NCI-H2029 (cell line): Measurements from ENCODE around the gene OBI1.

ENCODE experiments used
- DNase-seq: peaks from one replicate; lab custom pipeline; 2025; lab: John Stamatoyannopoulos, UW

The OBI1 gene

GRCh38 chr13:78658630-78659449 lies at the start of gene OBI1:
Gene OBI1, minus strand, starts transcription at chr13:78659155. Its CDS starts 35 bp downstream, at chr13:78659120.
- peak; percentile 74 for DNase-seq

- no peak for DNase-seq
Observed at GRCh38 chr13:78701383-78701782, 42.4 kb upstream of the OBI1 start.

GRCh38 chr13:78700121-78700910 lies 41.4 kb upstream of the OBI1 start:
- no peak for DNase-seq

GRCh38 chr13:78689011-78689410 lies 30.1 kb upstream of the OBI1 start:
- DNase-seq, result no peak

- DNase-seq, result no peak
Observed at GRCh38 chr13:78686461-78686860, 27.5 kb upstream of the OBI1 start.

GRCh38 chr13:78680576-78681350 lies 21.8 kb upstream of the OBI1 start:
- no peak for DNase-seq

GRCh38 chr13:78680115-78680561 lies 21.2 kb upstream of the OBI1 start:
- DNase-seq, result no peak

GRCh38 chr13:78679329-78679728 lies 20.4 kb upstream of the OBI1 start:
- no peak for DNase-seq

- no peak for DNase-seq
Observed at GRCh38 chr13:78675112-78675511, 16.2 kb upstream of the OBI1 start.

- no peak for DNase-seq
Observed at GRCh38 chr13:78674638-78675037, 15.7 kb upstream of the OBI1 start.

- DNase-seq, result no peak
Observed at GRCh38 chr13:78662467-78662866, 3.5 kb upstream of the OBI1 start.

GRCh38 chr13:78660495-78660857 lies 1.5 kb upstream of the OBI1 start:
- DNase-seq, result no peak

GRCh38 chr13:78659732-78660494 lies 958 bp upstream of the OBI1 start:
- DNase-seq, result no peak

- DNase-seq, result no peak
Observed at GRCh38 chr13:78659450-78659730, 435 bp upstream of the OBI1 start.

GRCh38 chr13:78657699-78658629 lies 991 bp downstream of the OBI1 start:
- DNase-seq, result no peak

- DNase-seq, result no peak
Observed at GRCh38 chr13:78655906-78656305, 3.0 kb downstream of the OBI1 start.

GRCh38 chr13:78655007-78655406 lies 3.9 kb downstream of the OBI1 start:
- DNase-seq, result no peak

- no peak for DNase-seq
Observed at GRCh38 chr13:78652651-78653050, 6.3 kb downstream of the OBI1 start.

- DNase-seq, result no peak
Observed at GRCh38 chr13:78650717-78651083, 8.3 kb downstream of the OBI1 start.

GRCh38 chr13:78649997-78650716 lies 8.8 kb downstream of the OBI1 start:
- no peak for DNase-seq
